ENCODE data around the gene SLC38A9.
"Not testable (repeated sequence)": the region's sequence is repeated elsewhere in the genome, so short reads cannot be mapped to it uniquely, and the experiment has no call there.

The SLC38A9 gene

GRCh38 chr5:55706230-55706629, 5.9 kb downstream of the SLC38A9 start:
- in situ Hi-C loops (cut with MboI; ENCODE audit: low sequenced_read_pairs): no loop called here

- in situ Hi-C loops (cut with MboI; ENCODE audit: low sequenced_read_pairs): no loop called here
These were observed 9.4 kb downstream of the SLC38A9 start for GRCh38 chr5:55702598-55703345.

- in situ Hi-C loops (cut with MboI; ENCODE audit: low sequenced_read_pairs): no loop called here
These were observed 10.5 kb downstream of the SLC38A9 start for GRCh38 chr5:55701462-55702103.

- in situ Hi-C loops (cut with MboI; ENCODE audit: low sequenced_read_pairs): no loop called here
These were observed 11.4 kb downstream of the SLC38A9 start for GRCh38 chr5:55700745-55701144.

- in situ Hi-C loops (cut with MboI; ENCODE audit: low sequenced_read_pairs): no loop called here
These were observed 13.0 kb downstream of the SLC38A9 start for GRCh38 chr5:55699041-55699688.

GRCh38 chr5:55696704-55697103, 15.4 kb downstream of the SLC38A9 start:
- in situ Hi-C loops (cut with MboI; ENCODE audit: low sequenced_read_pairs): not testable (repeated sequence)

- in situ Hi-C loops (cut with MboI; ENCODE audit: low sequenced_read_pairs): no loop called here
These were observed 17.8 kb downstream of the SLC38A9 start for GRCh38 chr5:55694152-55694830.

- in situ Hi-C loops (cut with MboI; ENCODE audit: low sequenced_read_pairs): no loop called here
These were observed 19.6 kb downstream of the SLC38A9 start for GRCh38 chr5:55692509-55692908.

GRCh38 chr5:55692106-55692417, 20.1 kb downstream of the SLC38A9 start:
- in situ Hi-C loops (cut with MboI; ENCODE audit: low sequenced_read_pairs): no loop called here

GRCh38 chr5:55691265-55692105, 20.6 kb downstream of the SLC38A9 start:
- in situ Hi-C loops (cut with MboI; ENCODE audit: low sequenced_read_pairs): no loop called here

GRCh38 chr5:55682071-55682470, 30.1 kb downstream of the SLC38A9 start:
- in situ Hi-C loops (cut with MboI; ENCODE audit: low sequenced_read_pairs): no loop called here

GRCh38 chr5:55681301-55681700, 30.8 kb downstream of the SLC38A9 start:
- in situ Hi-C loops (cut with MboI; ENCODE audit: low sequenced_read_pairs): no loop called here

- in situ Hi-C loops (cut with MboI; ENCODE audit: low sequenced_read_pairs): no loop called here
These were observed 31.8 kb downstream of the SLC38A9 start for GRCh38 chr5:55680353-55680752.

GRCh38 chr5:55679556-55679955, 32.6 kb downstream of the SLC38A9 start:
- in situ Hi-C loops (cut with MboI; ENCODE audit: low sequenced_read_pairs): no loop called here

- in situ Hi-C loops (cut with MboI; ENCODE audit: low sequenced_read_pairs): no loop called here
These were observed 37.0 kb downstream of the SLC38A9 start for GRCh38 chr5:55675119-55675518.

- in situ Hi-C loops (cut with MboI; ENCODE audit: low sequenced_read_pairs): no loop called here
These were observed 37.8 kb downstream of the SLC38A9 start for GRCh38 chr5:55674340-55674739.

GRCh38 chr5:55672477-55672911, 39.6 kb downstream of the SLC38A9 start:
- in situ Hi-C loops (cut with MboI; ENCODE audit: low sequenced_read_pairs): no loop called here

- in situ Hi-C loops (cut with MboI; ENCODE audit: low sequenced_read_pairs): no loop called here
These were observed 40.1 kb downstream of the SLC38A9 start for GRCh38 chr5:55671975-55672374.

GRCh38 chr5:55668356-55668755, 43.8 kb downstream of the SLC38A9 start:
- in situ Hi-C loops (cut with MboI; ENCODE audit: low sequenced_read_pairs): no loop called here

- in situ Hi-C loops (cut with MboI; ENCODE audit: low sequenced_read_pairs): no loop called here
These were observed 44.2 kb downstream of the SLC38A9 start for GRCh38 chr5:55667938-55668337.

GRCh38 chr5:55665065-55665464, 47.1 kb downstream of the SLC38A9 start:
- in situ Hi-C loops (cut with MboI; ENCODE audit: low sequenced_read_pairs): no loop called here
